Activated CD4-positive, alpha-beta T cell treated with anti-CD3 and anti-CD28 coated beads, Interleukin-2, amount 10 ng/mL, durations not matched to agents 7 days and 5 days (primary cell): ENCODE measurements around the gene SFRP2. TPM values are rescaled to one million over a fixed set of nuclear protein-coding genes. Genes with fewer than 3 reads are reported as not detected.

Experiments
- CTCF ChIA-PET: fragments of 350-600 bp; sonication (Branson Sonifier 250); formaldehyde crosslinking; loops from one replicate; lab custom pipeline; 2021; ENCODE audit warnings: antibody characterized with exemption; lab: Charles Lee
- POLR2A ChIA-PET: fragments of 350-600 bp; sonication (Branson Sonifier 250); formaldehyde crosslinking; loops from one replicate; lab custom pipeline; 2021; ENCODE audit warnings: antibody characterized with exemption; lab: Charles Lee
- DNase-seq: peaks from one replicate; pipeline ENCODE4 v3.0.0-alpha.2; 2020
- H3K27ac Mint-ChIP-seq: one replicate; pipeline ENCODE4 v1.8.0; 2021; ENCODE audit warnings: mild to moderate bottlenecking, moderate library complexity, mixed read lengths
- H3K27me3 Mint-ChIP-seq: one replicate; pipeline ENCODE4 v1.8.0; 2021; ENCODE audit warnings: mixed read lengths
- H3K36me3 Mint-ChIP-seq: one replicate; pipeline ENCODE4 v1.8.0; 2021; ENCODE audit warnings: low read depth, mixed read lengths
- H3K4me1 Mint-ChIP-seq: one replicate; pipeline ENCODE4 v1.8.0; 2021; ENCODE audit warnings: mixed read lengths
- H3K4me3 Mint-ChIP-seq: one replicate; pipeline ENCODE4 v1.8.0; 2021; ENCODE audit warnings: mild to moderate bottlenecking, moderate library complexity, mixed read lengths
- H3K9me3 Mint-ChIP-seq: one replicate; pipeline ENCODE4 v1.8.0; 2021; ENCODE audit warnings: mixed read lengths
- total RNA-seq, 2 experiments: library from RNA; stranded (reverse); gene quantifications; one replicate each; pipeline ENCODE4 v1.2.3, GENCODE V29; 2021

SFRP2 gene
- total RNA-seq, 2 experiments from 2014 or later, result not detected

GRCh38 chr4:153814789-153815188, 25.9 kb upstream of the SFRP2 start:
- DNase-seq, result no peak
- ChIA-PET POLR2A (no interaction called here), CTCF (no interaction called here)
- Mint-ChIP-seq H3K9me3 (peaks cover 3% of the 10 kb centered on the region), H3K4me3 (no peak overlapping the region), H3K4me1 (peaks cover 3% of the 10 kb centered on the region), H3K27me3 (peaks cover 26% of the 10 kb centered on the region), H3K27ac (no peak overlapping the region), H3K36me3 (no peaks in the 10 kb centered on the region)

- ChIA-PET CTCF (no interaction called here), POLR2A (no interaction called here)
- H3K9me3 Mint-ChIP-seq, result peaks cover 10% of the 10 kb centered on the region
- H3K27me3 Mint-ChIP-seq, result peaks cover 13% of the 10 kb centered on the region
- peaks cover 15% of the 10 kb centered on the region for H3K4me1 Mint-ChIP-seq
- H3K4me3 Mint-ChIP-seq, result no peak overlapping the region
- H3K27ac Mint-ChIP-seq, result no peak overlapping the region
- H3K36me3 Mint-ChIP-seq, result no peaks in the 10 kb centered on the region
- no peak for DNase-seq
Measured at GRCh38 chr4:153809916-153810810, 21.3 kb upstream of the SFRP2 start.

- Mint-ChIP-seq H3K4me1 (peaks cover 15% of the 10 kb centered on the region), H3K9me3 (peaks cover 10% of the 10 kb centered on the region), H3K27me3 (peaks cover 9% of the 10 kb centered on the region), H3K4me3 (no peak overlapping the region), H3K36me3 (no peaks in the 10 kb centered on the region), H3K27ac (no peak overlapping the region)
- peak; percentile 33 for DNase-seq
- POLR2A ChIA-PET, result no interaction called here
- CTCF ChIA-PET, result no interaction called here
Measured at GRCh38 chr4:153809307-153809706, 20.4 kb upstream of the SFRP2 start.

- Mint-ChIP-seq H3K27ac (no peak overlapping the region), H3K27me3 (peaks cover 7% of the 10 kb centered on the region), H3K4me1 (peaks cover 15% of the 10 kb centered on the region), H3K4me3 (no peak overlapping the region), H3K36me3 (no peaks in the 10 kb centered on the region), H3K9me3 (peaks cover 10% of the 10 kb centered on the region)
- no peak for DNase-seq
- ChIA-PET CTCF (no interaction called here), POLR2A (no interaction called here)
Measured at GRCh38 chr4:153808175-153808574, 19.3 kb upstream of the SFRP2 start.

- Mint-ChIP-seq H3K4me1 (peaks cover 15% of the 10 kb centered on the region), H3K4me3 (no peak overlapping the region), H3K27ac (no peak overlapping the region), H3K27me3 (peaks cover 2% of the 10 kb centered on the region), H3K9me3 (peaks cover 10% of the 10 kb centered on the region), H3K36me3 (no peaks in the 10 kb centered on the region)
- POLR2A ChIA-PET, result no interaction called here
- CTCF ChIA-PET, result interaction anchor here (1.3 kb wide), 1 partner anchor 11 kb away, joined by 5 read pairs; no protein-coding TSS in a partner anchor
- no peak for DNase-seq
Measured at GRCh38 chr4:153806073-153806472, 17.2 kb upstream of the SFRP2 start.

- H3K4me1 Mint-ChIP-seq, result peaks cover 11% of the 10 kb centered on the region
- ChIA-PET CTCF (interaction anchor here (0.5 kb wide), 1 partner anchor 1591 kb away, joined by 3 read pairs; no protein-coding TSS in a partner anchor), POLR2A (no interaction called here)
- peaks cover 7% of the 10 kb centered on the region for H3K9me3 Mint-ChIP-seq
- no peaks in the 10 kb centered on the region for H3K36me3 Mint-ChIP-seq
- peaks cover 5% of the 10 kb centered on the region for H3K27me3 Mint-ChIP-seq
- DNase-seq, result no peak
- H3K27ac Mint-ChIP-seq, result no peak overlapping the region
- no peak overlapping the region for H3K4me3 Mint-ChIP-seq
Measured at GRCh38 chr4:153804722-153805121, 15.8 kb upstream of the SFRP2 start.

- no peak overlapping the region for H3K4me3 Mint-ChIP-seq
- peaks cover 44% of the 10 kb centered on the region for H3K27me3 Mint-ChIP-seq
- DNase-seq, result no peak
- no peaks in the 10 kb centered on the region for H3K9me3 Mint-ChIP-seq
- no peaks in the 10 kb centered on the region for H3K4me1 Mint-ChIP-seq
- H3K27ac Mint-ChIP-seq, result no peak overlapping the region
- CTCF ChIA-PET, result interaction anchor here (0.6 kb wide), 1 partner anchor 519 kb away, joined by 3 read pairs; no protein-coding TSS in a partner anchor
- no peaks in the 10 kb centered on the region for H3K36me3 Mint-ChIP-seq
- POLR2A ChIA-PET, result no interaction called here
Measured at GRCh38 chr4:153799694-153800074, 10.8 kb upstream of the SFRP2 start.

GRCh38 chr4:153798901-153799693, 10.2 kb upstream of the SFRP2 start:
- Mint-ChIP-seq H3K36me3 (no peaks in the 10 kb centered on the region), H3K27ac (no peak overlapping the region), H3K4me1 (no peaks in the 10 kb centered on the region), H3K4me3 (no peak overlapping the region), H3K9me3 (no peaks in the 10 kb centered on the region), H3K27me3 (peaks cover 50% of the 10 kb centered on the region)
- no peak for DNase-seq
- CTCF ChIA-PET, result interaction anchor here (0.6 kb wide), 1 partner anchor 519 kb away, joined by 3 read pairs; no protein-coding TSS in a partner anchor
- POLR2A ChIA-PET, result no interaction called here

GRCh38 chr4:153798420-153798819, 9.5 kb upstream of the SFRP2 start:
- no peak overlapping the region for H3K27ac Mint-ChIP-seq
- POLR2A ChIA-PET, result no interaction called here
- peaks cover 57% of the 10 kb centered on the region for H3K27me3 Mint-ChIP-seq

GRCh38 chr4:153794006-153794405, 5.1 kb upstream of the SFRP2 start:
- no peak overlapping the region for H3K27ac Mint-ChIP-seq
- H3K4me1 Mint-ChIP-seq, result peaks cover 21% of the 10 kb centered on the region
- H3K36me3 Mint-ChIP-seq, result no peaks in the 10 kb centered on the region
- no peaks in the 10 kb centered on the region for H3K9me3 Mint-ChIP-seq
- no peak for DNase-seq
- peaks cover 91% of the 10 kb centered on the region for H3K27me3 Mint-ChIP-seq
- ChIA-PET POLR2A (no interaction called here), CTCF (no interaction called here)
- no peak overlapping the region for H3K4me3 Mint-ChIP-seq

More at GRCh38 chr4:153798420-153798819, 9.5 kb upstream of the SFRP2 start:
- H3K36me3 Mint-ChIP-seq, result no peaks in the 10 kb centered on the region
- no peaks in the 10 kb centered on the region for H3K9me3 Mint-ChIP-seq
- CTCF ChIA-PET, result no interaction called here
- no peaks in the 10 kb centered on the region for H3K4me1 Mint-ChIP-seq
- no peak overlapping the region for H3K4me3 Mint-ChIP-seq
- DNase-seq, result no peak

GRCh38 chr4:153792618-153793247, 3.9 kb upstream of the SFRP2 start:
- Mint-ChIP-seq H3K4me3 (peak overlapping the region; percentile 33), H3K9me3 (no peaks in the 10 kb centered on the region), H3K36me3 (no peaks in the 10 kb centered on the region), H3K27ac (no peak overlapping the region), H3K27me3 (peaks cover 90% of the 10 kb centered on the region), H3K4me1 (peaks cover 32% of the 10 kb centered on the region)
- POLR2A ChIA-PET, result no interaction called here
- CTCF ChIA-PET, result no interaction called here
- DNase-seq, result no peak

GRCh38 chr4:153791746-153792617, 3.1 kb upstream of the SFRP2 start:
- Mint-ChIP-seq H3K4me1 (peaks cover 32% of the 10 kb centered on the region), H3K9me3 (no peaks in the 10 kb centered on the region), H3K4me3 (peak overlapping the region; percentile 45), H3K27me3 (peaks cover 91% of the 10 kb centered on the region), H3K27ac (no peak overlapping the region), H3K36me3 (no peaks in the 10 kb centered on the region)
- peak; percentile 21 for DNase-seq
- ChIA-PET POLR2A (no interaction called here), CTCF (no interaction called here)
